Measurements from ENCODE around the gene DZIP1. TPM values are rescaled to one million over a fixed set of nuclear protein-coding genes. Genes with fewer than 3 reads are reported as not detected.
A peak's percentile ranks its signal among the peaks of the same experiment; 100 is the strongest.

The DZIP1 gene
- total RNA-seq, 1 donor from 2014 or later: 18.1 TPM

- peaks cover 2% of the 10 kb centered on the region for H3K9me3 Mint-ChIP-seq (ENCODE audit: unreplicated experiment)
- peak overlapping the region; percentile 28 for H3K27ac Mint-ChIP-seq (ENCODE audit: unreplicated experiment)
- no peak for TF ChIP-seq CTCF (IDR thresholded peaks at IDR 0.05; ENCODE audit: partially characterized antibody, unreplicated experiment)
- H3K4me3 Mint-ChIP-seq (ENCODE audit: unreplicated experiment): peak overlapping the region; percentile 88
- DNase-seq: no peak
- H3K4me1 Mint-ChIP-seq (ENCODE audit: low read depth, unreplicated experiment): peaks cover 12% of the 10 kb centered on the region
- peaks cover 10% of the 10 kb centered on the region for H3K27me3 Mint-ChIP-seq (ENCODE audit: unreplicated experiment)
- no peaks in the 10 kb centered on the region for H3K36me3 Mint-ChIP-seq (ENCODE audit: unreplicated experiment)
These were observed 953 bp downstream of the DZIP1 start for GRCh38 chr13:95643571-95643935.

- H3K27ac Mint-ChIP-seq (ENCODE audit: unreplicated experiment): no peak overlapping the region
These were observed 1.5 kb downstream of the DZIP1 start for GRCh38 chr13:95642999-95643398.

GRCh38 chr13:95642028-95642621 lies 2.4 kb downstream of the DZIP1 start:
- Mint-ChIP-seq H3K36me3 (ENCODE audit: unreplicated experiment) (no peaks in the 10 kb centered on the region), H3K27me3 (ENCODE audit: unreplicated experiment) (peaks cover 8% of the 10 kb centered on the region), H3K27ac (ENCODE audit: unreplicated experiment) (no peak overlapping the region), H3K4me1 (ENCODE audit: low read depth, unreplicated experiment) (peaks cover 12% of the 10 kb centered on the region), H3K4me3 (ENCODE audit: unreplicated experiment) (no peak overlapping the region), H3K9me3 (ENCODE audit: unreplicated experiment) (peaks cover 2% of the 10 kb centered on the region)
- peak; percentile 75 for DNase-seq
- TF ChIP-seq CTCF (IDR thresholded peaks at IDR 0.05; ENCODE audit: partially characterized antibody, unreplicated experiment): no peak

More at GRCh38 chr13:95642999-95643398, 1.5 kb downstream of the DZIP1 start:
- no peak for TF ChIP-seq CTCF (IDR thresholded peaks at IDR 0.05; ENCODE audit: partially characterized antibody, unreplicated experiment)
- Mint-ChIP-seq H3K36me3 (ENCODE audit: unreplicated experiment) (no peaks in the 10 kb centered on the region), H3K9me3 (ENCODE audit: unreplicated experiment) (peaks cover 2% of the 10 kb centered on the region), H3K27me3 (ENCODE audit: unreplicated experiment) (peaks cover 9% of the 10 kb centered on the region), H3K4me1 (ENCODE audit: low read depth, unreplicated experiment) (peaks cover 12% of the 10 kb centered on the region), H3K4me3 (ENCODE audit: unreplicated experiment) (peak overlapping the region; percentile 88)
- peak; percentile 24 for DNase-seq

GRCh38 chr13:95641291-95642027 lies 3.0 kb downstream of the DZIP1 start:
- H3K9me3 Mint-ChIP-seq (ENCODE audit: unreplicated experiment): peaks cover 2% of the 10 kb centered on the region
- no peaks in the 10 kb centered on the region for H3K36me3 Mint-ChIP-seq (ENCODE audit: unreplicated experiment)
- H3K27me3 Mint-ChIP-seq (ENCODE audit: unreplicated experiment): peaks cover 8% of the 10 kb centered on the region
- no peak overlapping the region for H3K27ac Mint-ChIP-seq (ENCODE audit: unreplicated experiment)
- H3K4me3 Mint-ChIP-seq (ENCODE audit: unreplicated experiment): peak overlapping the region; percentile 60
- DNase-seq: peak; percentile 26
- peaks cover 12% of the 10 kb centered on the region for H3K4me1 Mint-ChIP-seq (ENCODE audit: low read depth, unreplicated experiment)
- no peak for TF ChIP-seq CTCF (IDR thresholded peaks at IDR 0.05; ENCODE audit: partially characterized antibody, unreplicated experiment)

- no peak overlapping the region for H3K27ac Mint-ChIP-seq (ENCODE audit: unreplicated experiment)
- peaks cover 7% of the 10 kb centered on the region for H3K36me3 Mint-ChIP-seq (ENCODE audit: unreplicated experiment)
- no peak for TF ChIP-seq CTCF (IDR thresholded peaks at IDR 0.05; ENCODE audit: partially characterized antibody, unreplicated experiment)
- H3K27me3 Mint-ChIP-seq (ENCODE audit: unreplicated experiment): peaks cover 4% of the 10 kb centered on the region
- DNase-seq: no peak
- H3K4me1 Mint-ChIP-seq (ENCODE audit: low read depth, unreplicated experiment): peaks cover 8% of the 10 kb centered on the region
- H3K9me3 Mint-ChIP-seq (ENCODE audit: unreplicated experiment): no peaks in the 10 kb centered on the region
- no peak overlapping the region for H3K4me3 Mint-ChIP-seq (ENCODE audit: unreplicated experiment)
These were observed 7.7 kb downstream of the DZIP1 start for GRCh38 chr13:95636853-95637252.

Data from glutamatergic neuron (in vitro differentiated cells).